Bronchial epithelial cell (primary cell): Measurements from ENCODE around the gene MOGAT1. TPM values are rescaled to one million over a fixed set of nuclear protein-coding genes. Genes with fewer than 3 reads are reported as not detected.
"Not testable (repeated sequence)": the region's sequence is repeated elsewhere in the genome, so short reads cannot be mapped to it uniquely, and the experiment has no call there.

Experiments used
- DNase-seq: peaks from one replicate; pipeline ENCODE4 v3.0.0-alpha.2; 2010; ENCODE audit warnings: low read depth
- FAIRE-seq: peaks from 2 replicates; lab custom pipeline; 2011; peaks lifted over from hg19 to GRCh38; lab: Jason Lieb, UNC
- H3K27me3 ChIP-seq: 2 replicates; pipeline ENCODE4 v1.5.1; 2011; ENCODE audit warnings: low read length; ENCODE audit not compliant: control insufficient read depth, insufficient read depth
- H3K36me3 ChIP-seq: 2 replicates; pipeline ENCODE4 v1.5.1; 2011; ENCODE audit warnings: low read length; ENCODE audit not compliant: control insufficient read depth, insufficient read depth
- H3K4me3 ChIP-seq: 2 replicates; pipeline ENCODE4 v1.5.1; 2011; ENCODE audit warnings: mild to moderate bottlenecking, low read depth, low read length, control low read depth
- total RNA-seq: library from RNA; depleted of rRNA; stranded (reverse); fragments of >200 nt; gene quantifications from 2 replicates; pipeline ENCODE4 v1.2.1, GENCODE V29; 2014
- TF ChIP-seq, protein P1 (sequence below): IDR thresholded peaks from 2 replicates; pipeline ENCODE4 v1.5.1; 2011; ENCODE audit warnings: mild to moderate bottlenecking, moderate library complexity, low read length, control low read depth, inconsistent platforms; ENCODE audit not compliant: insufficient read depth, severe bottlenecking

Gene MOGAT1
- total RNA-seq, 1 donor from 2014 or later: not detected

DNA sequence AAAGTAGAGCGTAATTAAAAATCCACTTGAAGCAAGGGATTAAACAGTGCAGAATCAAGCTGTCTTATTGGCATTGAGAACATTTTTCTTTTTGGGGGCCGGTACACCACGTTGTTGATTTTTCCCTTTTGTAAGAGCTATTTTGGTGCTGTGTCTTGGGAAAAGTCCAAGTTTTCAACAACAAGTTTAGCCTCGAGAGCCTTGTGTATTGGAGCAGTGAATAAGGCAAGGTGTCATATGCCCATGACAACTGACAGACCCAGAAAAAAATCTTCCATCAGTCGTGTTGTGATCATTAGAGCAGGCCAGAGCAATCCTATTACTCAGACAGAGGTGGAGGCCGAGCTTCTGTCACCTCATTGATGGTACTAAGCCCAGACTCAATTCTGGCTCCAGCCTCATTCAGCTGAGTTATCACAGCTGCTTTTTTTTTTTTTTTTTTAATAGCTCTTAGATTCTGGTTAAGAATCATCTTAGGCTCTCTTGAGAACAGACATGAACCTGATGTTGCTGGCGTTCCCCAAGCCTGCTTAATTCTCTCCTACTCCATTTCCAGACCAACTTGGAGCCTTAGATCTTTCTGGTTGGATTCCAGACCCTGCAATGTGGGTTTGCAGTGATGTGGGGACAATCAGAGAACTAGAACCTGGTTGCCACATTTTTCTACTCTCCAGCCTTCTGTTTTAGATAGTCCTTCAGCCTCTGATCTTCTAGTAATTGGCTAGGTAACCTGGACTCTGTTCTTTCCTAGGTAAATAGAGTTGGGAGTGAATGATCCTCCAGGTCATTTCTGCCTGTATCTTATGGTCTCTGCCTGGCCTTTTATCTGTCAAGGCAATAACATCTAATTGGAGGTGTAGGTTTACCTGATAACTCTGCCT lies 43.1 kb downstream of the MOGAT1 start:
- H3K27me3 ChIP-seq: no peaks in the 10 kb centered on the region
- no peak for DNase-seq
- FAIRE-seq: no peak
- TF ChIP-seq, protein P1, sequence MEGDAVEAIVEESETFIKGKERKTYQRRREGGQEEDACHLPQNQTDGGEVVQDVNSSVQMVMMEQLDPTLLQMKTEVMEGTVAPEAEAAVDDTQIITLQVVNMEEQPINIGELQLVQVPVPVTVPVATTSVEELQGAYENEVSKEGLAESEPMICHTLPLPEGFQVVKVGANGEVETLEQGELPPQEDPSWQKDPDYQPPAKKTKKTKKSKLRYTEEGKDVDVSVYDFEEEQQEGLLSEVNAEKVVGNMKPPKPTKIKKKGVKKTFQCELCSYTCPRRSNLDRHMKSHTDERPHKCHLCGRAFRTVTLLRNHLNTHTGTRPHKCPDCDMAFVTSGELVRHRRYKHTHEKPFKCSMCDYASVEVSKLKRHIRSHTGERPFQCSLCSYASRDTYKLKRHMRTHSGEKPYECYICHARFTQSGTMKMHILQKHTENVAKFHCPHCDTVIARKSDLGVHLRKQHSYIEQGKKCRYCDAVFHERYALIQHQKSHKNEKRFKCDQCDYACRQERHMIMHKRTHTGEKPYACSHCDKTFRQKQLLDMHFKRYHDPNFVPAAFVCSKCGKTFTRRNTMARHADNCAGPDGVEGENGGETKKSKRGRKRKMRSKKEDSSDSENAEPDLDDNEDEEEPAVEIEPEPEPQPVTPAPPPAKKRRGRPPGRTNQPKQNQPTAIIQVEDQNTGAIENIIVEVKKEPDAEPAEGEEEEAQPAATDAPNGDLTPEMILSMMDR: no peak
- H3K4me3 ChIP-seq: no peak overlapping the region
- H3K36me3 ChIP-seq: no peaks in the 10 kb centered on the region

DNA sequence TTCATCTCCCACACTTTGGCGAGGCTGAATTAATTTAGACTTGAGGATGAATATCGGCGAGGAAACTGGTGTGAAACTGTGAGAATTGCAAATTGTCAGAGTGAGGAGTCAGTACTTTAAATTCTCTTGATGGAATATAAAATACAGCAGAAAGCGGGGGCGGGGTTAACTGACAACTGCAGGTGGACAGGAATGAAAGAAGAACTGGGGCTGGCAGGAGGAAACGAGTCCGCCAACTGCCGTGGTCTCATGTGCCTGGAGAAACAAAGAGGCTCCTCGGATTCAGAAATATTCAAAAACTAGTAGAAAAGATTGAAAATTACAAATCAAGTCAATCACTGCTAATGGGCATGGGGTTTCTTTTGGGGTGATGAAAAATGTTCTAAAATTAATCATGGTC lies 44.3 kb downstream of the MOGAT1 start:
- FAIRE-seq (no peak), DNase-seq (no peak)
- Histone ChIP-seq H3K4me3 (no peak overlapping the region), H3K27me3 (no peaks in the 10 kb centered on the region), H3K36me3 (no peaks in the 10 kb centered on the region)
- TF ChIP-seq, protein P1: no peak

DNA sequence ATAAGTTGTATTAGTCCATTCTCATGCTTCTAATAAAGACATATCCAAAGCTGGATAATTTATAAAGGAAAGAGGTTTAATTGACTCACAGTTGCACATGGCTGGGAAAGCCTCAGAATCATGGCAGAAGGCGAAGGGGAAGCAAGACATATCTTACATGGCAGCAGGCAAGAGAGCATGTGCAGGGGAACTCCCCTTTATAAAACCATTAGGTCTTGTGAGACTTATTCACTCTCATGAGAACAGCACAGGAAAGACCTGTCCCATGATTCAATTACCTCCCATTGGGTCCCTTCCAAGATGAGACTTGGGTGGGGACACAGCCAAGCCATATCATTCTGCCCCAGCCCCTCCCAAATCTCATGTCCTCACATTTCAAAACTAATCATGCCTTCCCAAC lies 48.3 kb downstream of the MOGAT1 start:
- H3K27me3 ChIP-seq, FAIRE-seq, H3K4me3 ChIP-seq, H3K36me3 ChIP-seq, DNase-seq: not testable (repeated sequence)

DNA sequence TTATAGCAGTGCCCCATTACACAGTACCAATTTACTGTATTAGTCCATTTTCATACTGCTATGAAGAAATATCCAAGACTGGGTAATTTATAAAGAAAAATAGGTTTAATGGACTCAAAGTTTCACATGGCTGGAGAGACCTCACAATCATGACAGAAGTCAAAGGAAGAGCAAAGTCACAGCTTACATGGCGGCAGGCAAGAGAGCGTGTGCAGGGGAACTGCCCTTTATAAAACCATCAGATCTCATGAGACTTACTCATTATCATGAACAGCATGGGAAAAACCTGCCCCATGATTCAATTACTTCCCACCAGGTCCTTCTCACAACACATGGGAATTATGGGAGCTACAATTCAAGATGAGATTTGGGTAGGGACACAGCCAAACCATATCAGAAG lies 50.1 kb downstream of the MOGAT1 start:
- H3K4me3 ChIP-seq, H3K27me3 ChIP-seq, DNase-seq, H3K36me3 ChIP-seq, FAIRE-seq: not testable (repeated sequence)

DNA sequence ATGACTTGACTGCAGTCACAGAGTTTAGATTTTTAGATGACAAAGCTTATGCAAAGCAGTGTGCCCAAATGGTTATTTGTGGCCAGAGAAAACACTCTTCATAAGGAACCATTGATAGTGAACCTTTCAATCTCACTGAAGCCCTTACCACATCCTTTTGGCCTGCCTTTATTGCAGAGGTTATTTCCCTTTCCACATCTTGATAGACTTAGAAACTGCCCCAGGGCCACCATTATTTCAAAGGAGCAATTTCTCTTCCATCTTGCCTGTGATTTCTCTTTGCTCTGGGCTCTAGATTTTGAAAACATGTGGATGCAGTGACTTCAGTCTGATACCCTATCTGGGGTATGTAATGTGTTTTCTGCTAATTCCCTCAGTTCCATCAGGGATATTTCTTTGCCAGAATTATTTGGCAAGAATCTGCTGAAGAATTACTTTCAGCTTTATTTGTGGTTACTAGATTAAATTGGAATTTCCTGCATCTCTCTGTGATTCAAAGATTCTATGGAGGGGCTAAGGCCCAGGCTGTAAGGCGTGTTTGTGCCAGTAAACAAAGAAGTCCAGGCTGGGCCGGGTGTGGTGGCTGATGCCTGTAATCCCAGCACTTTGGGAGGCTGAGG lies 51.0 kb downstream of the MOGAT1 start:
- no peak for FAIRE-seq
- H3K27me3 ChIP-seq: no peaks in the 10 kb centered on the region

DNA sequence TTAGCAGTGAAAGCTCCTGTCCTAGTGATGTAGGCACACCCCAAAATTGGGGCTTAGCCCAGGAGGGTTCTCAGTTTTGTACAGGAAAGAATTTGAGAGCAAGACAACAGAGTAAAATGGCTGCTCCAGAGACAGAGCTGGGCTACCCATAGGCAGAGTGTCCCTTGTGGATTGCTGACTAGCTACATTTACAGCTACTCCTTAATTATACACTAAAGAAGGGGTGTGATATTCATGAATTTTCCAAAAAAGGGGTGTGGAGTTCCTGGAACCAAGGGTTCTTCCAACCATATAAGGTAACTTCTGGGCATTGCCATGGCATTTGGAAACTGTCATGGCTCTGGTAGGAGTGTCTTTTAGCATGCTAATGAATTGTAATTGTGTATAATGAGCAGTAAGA lies 52.8 kb downstream of the MOGAT1 start:
- no peaks in the 10 kb centered on the region for H3K36me3 ChIP-seq
- no peak for FAIRE-seq
- no peaks in the 10 kb centered on the region for H3K27me3 ChIP-seq
- TF ChIP-seq, protein P1: no peak
- H3K4me3 ChIP-seq: no peak overlapping the region
- DNase-seq: no peak

More for the DNA sequence above, 51.0 kb downstream of the MOGAT1 start:
- DNase-seq: no peak
- no peaks in the 10 kb centered on the region for H3K36me3 ChIP-seq
- H3K4me3 ChIP-seq: no peak overlapping the region
- TF ChIP-seq, protein P1: no peak
